SHP77 (cell line): ENCODE data around the gene METRNL.

Source experiments
- DNase-seq, 2 experiments: peaks; one replicate each; lab custom pipeline; 2025; lab: John Stamatoyannopoulos, UW

Gene METRNL

GRCh38 chr17:83092186-83092585 lies 12.8 kb downstream of the METRNL start:
- DNase-seq, result no peak

GRCh38 chr17:83092931-83093330 lies 13.5 kb downstream of the METRNL start:
- no peak for DNase-seq

GRCh38 chr17:83093506-83093905 lies 14.1 kb downstream of the METRNL start:
- no peak for DNase-seq

GRCh38 chr17:83094291-83094690 lies 14.9 kb downstream of the METRNL start:
- no peak for DNase-seq

GRCh38 chr17:83095016-83095415 lies 15.6 kb downstream of the METRNL start:
- no peak for DNase-seq

GRCh38 chr17:83096401-83097224 lies 17.2 kb downstream of the METRNL start:
- no peak for DNase-seq

GRCh38 chr17:83097831-83098230 lies 18.4 kb downstream of the METRNL start:
- DNase-seq, result no peak

GRCh38 chr17:83098241-83099085 lies 19.1 kb downstream of the METRNL start:
- DNase-seq, result no peak

GRCh38 chr17:83099086-83099555 lies 19.7 kb downstream of the METRNL start:
- no peak for DNase-seq

- DNase-seq, result no peak
These were observed 20.3 kb downstream of the METRNL start for GRCh38 chr17:83099570-83100181.

- no peak for DNase-seq
These were observed 20.9 kb downstream of the METRNL start for GRCh38 chr17:83100220-83100852.

GRCh38 chr17:83100853-83101391 lies 21.5 kb downstream of the METRNL start:
- peak in 1 of 2 experiments; percentile 27 for DNase-seq

GRCh38 chr17:83101805-83102480 lies 22.5 kb downstream of the METRNL start:
- peak in 1 of 2 experiments; percentile 36 for DNase-seq

- DNase-seq, result no peak
These were observed 24.0 kb downstream of the METRNL start for GRCh38 chr17:83103200-83103942.

- DNase-seq, result no peak
These were observed 24.5 kb downstream of the METRNL start for GRCh38 chr17:83103943-83104311.

GRCh38 chr17:83104577-83105505 lies 25.4 kb downstream of the METRNL start:
- DNase-seq, result no peak

GRCh38 chr17:83105512-83105911 lies 26.1 kb downstream of the METRNL start:
- no peak for DNase-seq

- no peak for DNase-seq
These were observed 26.7 kb downstream of the METRNL start for GRCh38 chr17:83106056-83106588.
